ENCODE data around the gene TNFSF11. TPM values are rescaled to one million over a fixed set of nuclear protein-coding genes. Genes with fewer than 3 reads are reported as not detected.
A peak's percentile ranks its signal among the peaks of the same experiment; 100 is the strongest.

TNFSF11 gene, protein sequence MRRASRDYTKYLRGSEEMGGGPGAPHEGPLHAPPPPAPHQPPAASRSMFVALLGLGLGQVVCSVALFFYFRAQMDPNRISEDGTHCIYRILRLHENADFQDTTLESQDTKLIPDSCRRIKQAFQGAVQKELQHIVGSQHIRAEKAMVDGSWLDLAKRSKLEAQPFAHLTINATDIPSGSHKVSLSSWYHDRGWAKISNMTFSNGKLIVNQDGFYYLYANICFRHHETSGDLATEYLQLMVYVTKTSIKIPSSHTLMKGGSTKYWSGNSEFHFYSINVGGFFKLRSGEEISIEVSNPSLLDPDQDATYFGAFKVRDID
- 1 to 10 TPM in 1 of 2 donors, under 1 TPM in 1; 0.25 to 1.3 TPM for total RNA-seq
- under 1 TPM; 0.25 TPM for polyA plus RNA-seq

DNA sequence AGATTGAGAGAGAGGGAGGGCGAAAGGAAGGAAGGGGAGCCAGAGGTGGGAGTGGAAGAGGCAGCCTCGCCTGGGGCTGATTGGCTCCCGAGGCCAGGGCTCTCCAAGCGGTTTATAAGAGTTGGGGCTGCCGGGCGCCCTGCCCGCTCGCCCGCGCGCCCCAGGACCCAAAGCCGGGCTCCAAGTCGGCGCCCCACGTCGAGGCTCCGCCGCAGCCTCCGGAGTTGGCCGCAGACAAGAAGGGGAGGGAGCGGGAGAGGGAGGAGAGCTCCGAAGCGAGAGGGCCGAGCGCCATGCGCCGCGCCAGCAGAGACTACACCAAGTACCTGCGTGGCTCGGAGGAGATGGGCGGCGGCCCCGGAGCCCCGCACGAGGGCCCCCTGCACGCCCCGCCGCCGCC lies at the start of gene TNFSF11:
TSS of gene TNFSF11 (plus strand) at position 142 of the 400 bp plus-strand sequence. CDS start at position 294, 152 bp downstream.
- peak within 1 kb of the TSS; percentile 64 to 84 (median 80) for H3K4me3 ChIP-seq (ENCODE audit: low read depth in 1 of 3, low read length in 3 of 3)
- H3K27ac ChIP-seq (ENCODE audit: low read depth in 1 of 2, low read length in 2 of 2) = no peak within 1 kb of the TSS
- WGBS = 4% methylated on average over 39 of the region's 39 CpGs
- peak within 1 kb of the TSS in 1 of 2 donors; percentile 42 for H3K9ac ChIP-seq (ENCODE audit: low read depth in 1 of 2, low read length in 2 of 2)
- DNase-seq (ENCODE audit: low spot score) = no peak
- no peaks in the 10 kb centered on the region for H3K36me3 ChIP-seq (ENCODE audit: control insufficient read depth in 4 of 4, insufficient read depth in 3 of 4, low read depth in 1 of 4, low read length in 3 of 4)
- TF ChIP-seq, protein P1, sequence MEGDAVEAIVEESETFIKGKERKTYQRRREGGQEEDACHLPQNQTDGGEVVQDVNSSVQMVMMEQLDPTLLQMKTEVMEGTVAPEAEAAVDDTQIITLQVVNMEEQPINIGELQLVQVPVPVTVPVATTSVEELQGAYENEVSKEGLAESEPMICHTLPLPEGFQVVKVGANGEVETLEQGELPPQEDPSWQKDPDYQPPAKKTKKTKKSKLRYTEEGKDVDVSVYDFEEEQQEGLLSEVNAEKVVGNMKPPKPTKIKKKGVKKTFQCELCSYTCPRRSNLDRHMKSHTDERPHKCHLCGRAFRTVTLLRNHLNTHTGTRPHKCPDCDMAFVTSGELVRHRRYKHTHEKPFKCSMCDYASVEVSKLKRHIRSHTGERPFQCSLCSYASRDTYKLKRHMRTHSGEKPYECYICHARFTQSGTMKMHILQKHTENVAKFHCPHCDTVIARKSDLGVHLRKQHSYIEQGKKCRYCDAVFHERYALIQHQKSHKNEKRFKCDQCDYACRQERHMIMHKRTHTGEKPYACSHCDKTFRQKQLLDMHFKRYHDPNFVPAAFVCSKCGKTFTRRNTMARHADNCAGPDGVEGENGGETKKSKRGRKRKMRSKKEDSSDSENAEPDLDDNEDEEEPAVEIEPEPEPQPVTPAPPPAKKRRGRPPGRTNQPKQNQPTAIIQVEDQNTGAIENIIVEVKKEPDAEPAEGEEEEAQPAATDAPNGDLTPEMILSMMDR (IDR thresholded peaks at IDR 0.05; ENCODE audit: low read depth, low read length, missing input control) = no peak
- TF ChIP-seq NR2F2 (IDR thresholded peaks at IDR 0.05) (no peak), EGR1 (IDR thresholded peaks at IDR 0.05; ENCODE audit: low read depth in 2 of 2) (no peak), FOXA1 (IDR thresholded peaks at IDR 0.05) (no peak), RAD21 (IDR thresholded peaks at IDR 0.05) (no peak), HNF4A (conservative IDR thresholded peaks at IDR 0.05) (no peak), TAF1 (conservative IDR thresholded peaks at IDR 0.05) (no peak), JUND (IDR thresholded peaks at IDR 0.05) (no peak), GABPA (IDR thresholded peaks at IDR 0.05 in 1 of 2, conservative IDR thresholded peaks at IDR 0.05 in 1 of 2) (no peak), YY1 (IDR thresholded peaks at IDR 0.05) (no peak), SP1 (IDR thresholded peaks at IDR 0.05) (no peak), RXRA (IDR thresholded peaks at IDR 0.05) (no peak), HNF4G (IDR thresholded peaks at IDR 0.05) (no peak), FOXA2 (IDR thresholded peaks at IDR 0.05) (no peak)
- TF ChIP-seq, protein P2, sequence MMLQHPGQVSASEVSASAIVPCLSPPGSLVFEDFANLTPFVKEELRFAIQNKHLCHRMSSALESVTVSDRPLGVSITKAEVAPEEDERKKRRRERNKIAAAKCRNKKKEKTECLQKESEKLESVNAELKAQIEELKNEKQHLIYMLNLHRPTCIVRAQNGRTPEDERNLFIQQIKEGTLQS (IDR thresholded peaks at IDR 0.05) = no peak
- TF ChIP-seq, protein P3, sequence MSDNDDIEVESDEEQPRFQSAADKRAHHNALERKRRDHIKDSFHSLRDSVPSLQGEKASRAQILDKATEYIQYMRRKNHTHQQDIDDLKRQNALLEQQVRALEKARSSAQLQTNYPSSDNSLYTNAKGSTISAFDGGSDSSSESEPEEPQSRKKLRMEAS (IDR thresholded peaks at IDR 0.05) = no peak
- TF ChIP-seq, protein P4, sequence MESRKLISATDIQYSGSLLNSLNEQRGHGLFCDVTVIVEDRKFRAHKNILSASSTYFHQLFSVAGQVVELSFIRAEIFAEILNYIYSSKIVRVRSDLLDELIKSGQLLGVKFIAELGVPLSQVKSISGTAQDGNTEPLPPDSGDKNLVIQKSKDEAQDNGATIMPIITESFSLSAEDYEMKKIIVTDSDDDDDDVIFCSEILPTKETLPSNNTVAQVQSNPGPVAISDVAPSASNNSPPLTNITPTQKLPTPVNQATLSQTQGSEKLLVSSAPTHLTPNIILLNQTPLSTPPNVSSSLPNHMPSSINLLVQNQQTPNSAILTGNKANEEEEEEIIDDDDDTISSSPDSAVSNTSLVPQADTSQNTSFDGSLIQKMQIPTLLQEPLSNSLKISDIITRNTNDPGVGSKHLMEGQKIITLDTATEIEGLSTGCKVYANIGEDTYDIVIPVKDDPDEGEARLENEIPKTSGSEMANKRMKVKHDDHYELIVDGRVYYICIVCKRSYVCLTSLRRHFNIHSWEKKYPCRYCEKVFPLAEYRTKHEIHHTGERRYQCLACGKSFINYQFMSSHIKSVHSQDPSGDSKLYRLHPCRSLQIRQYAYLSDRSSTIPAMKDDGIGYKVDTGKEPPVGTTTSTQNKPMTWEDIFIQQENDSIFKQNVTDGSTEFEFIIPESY (IDR thresholded peaks at IDR 0.05) = no peak
- TF ChIP-seq, protein P5, sequence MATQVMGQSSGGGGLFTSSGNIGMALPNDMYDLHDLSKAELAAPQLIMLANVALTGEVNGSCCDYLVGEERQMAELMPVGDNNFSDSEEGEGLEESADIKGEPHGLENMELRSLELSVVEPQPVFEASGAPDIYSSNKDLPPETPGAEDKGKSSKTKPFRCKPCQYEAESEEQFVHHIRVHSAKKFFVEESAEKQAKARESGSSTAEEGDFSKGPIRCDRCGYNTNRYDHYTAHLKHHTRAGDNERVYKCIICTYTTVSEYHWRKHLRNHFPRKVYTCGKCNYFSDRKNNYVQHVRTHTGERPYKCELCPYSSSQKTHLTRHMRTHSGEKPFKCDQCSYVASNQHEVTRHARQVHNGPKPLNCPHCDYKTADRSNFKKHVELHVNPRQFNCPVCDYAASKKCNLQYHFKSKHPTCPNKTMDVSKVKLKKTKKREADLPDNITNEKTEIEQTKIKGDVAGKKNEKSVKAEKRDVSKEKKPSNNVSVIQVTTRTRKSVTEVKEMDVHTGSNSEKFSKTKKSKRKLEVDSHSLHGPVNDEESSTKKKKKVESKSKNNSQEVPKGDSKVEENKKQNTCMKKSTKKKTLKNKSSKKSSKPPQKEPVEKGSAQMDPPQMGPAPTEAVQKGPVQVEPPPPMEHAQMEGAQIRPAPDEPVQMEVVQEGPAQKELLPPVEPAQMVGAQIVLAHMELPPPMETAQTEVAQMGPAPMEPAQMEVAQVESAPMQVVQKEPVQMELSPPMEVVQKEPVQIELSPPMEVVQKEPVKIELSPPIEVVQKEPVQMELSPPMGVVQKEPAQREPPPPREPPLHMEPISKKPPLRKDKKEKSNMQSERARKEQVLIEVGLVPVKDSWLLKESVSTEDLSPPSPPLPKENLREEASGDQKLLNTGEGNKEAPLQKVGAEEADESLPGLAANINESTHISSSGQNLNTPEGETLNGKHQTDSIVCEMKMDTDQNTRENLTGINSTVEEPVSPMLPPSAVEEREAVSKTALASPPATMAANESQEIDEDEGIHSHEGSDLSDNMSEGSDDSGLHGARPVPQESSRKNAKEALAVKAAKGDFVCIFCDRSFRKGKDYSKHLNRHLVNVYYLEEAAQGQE (IDR thresholded peaks at IDR 0.05) = no peak
- peaks cover 2 to 11% (median 6%) of the 10 kb centered on the region in 4 donors for H3K4me1 ChIP-seq (ENCODE audit: control insufficient read depth in 4 of 4, insufficient read depth in 4 of 4, low read length in 3 of 4)
- peaks cover 0 to 5% (median 0%) of the 10 kb centered on the region in 4 donors for H3K9me3 ChIP-seq (ENCODE audit: control insufficient read depth in 4 of 4, low read length in 3 of 4)
- no peaks in the 10 kb centered on the region for H3K27me3 ChIP-seq (ENCODE audit: control insufficient read depth in 4 of 4, insufficient read depth in 4 of 4, low read length in 3 of 4)
